NCI-H187 (cell line): ENCODE data around the gene SIGLECL1.

Source experiments
- DNase-seq, 2 experiments: peaks; one replicate each; lab custom pipeline; 2025; lab: John Stamatoyannopoulos, UW

SIGLECL1 gene

DNA sequence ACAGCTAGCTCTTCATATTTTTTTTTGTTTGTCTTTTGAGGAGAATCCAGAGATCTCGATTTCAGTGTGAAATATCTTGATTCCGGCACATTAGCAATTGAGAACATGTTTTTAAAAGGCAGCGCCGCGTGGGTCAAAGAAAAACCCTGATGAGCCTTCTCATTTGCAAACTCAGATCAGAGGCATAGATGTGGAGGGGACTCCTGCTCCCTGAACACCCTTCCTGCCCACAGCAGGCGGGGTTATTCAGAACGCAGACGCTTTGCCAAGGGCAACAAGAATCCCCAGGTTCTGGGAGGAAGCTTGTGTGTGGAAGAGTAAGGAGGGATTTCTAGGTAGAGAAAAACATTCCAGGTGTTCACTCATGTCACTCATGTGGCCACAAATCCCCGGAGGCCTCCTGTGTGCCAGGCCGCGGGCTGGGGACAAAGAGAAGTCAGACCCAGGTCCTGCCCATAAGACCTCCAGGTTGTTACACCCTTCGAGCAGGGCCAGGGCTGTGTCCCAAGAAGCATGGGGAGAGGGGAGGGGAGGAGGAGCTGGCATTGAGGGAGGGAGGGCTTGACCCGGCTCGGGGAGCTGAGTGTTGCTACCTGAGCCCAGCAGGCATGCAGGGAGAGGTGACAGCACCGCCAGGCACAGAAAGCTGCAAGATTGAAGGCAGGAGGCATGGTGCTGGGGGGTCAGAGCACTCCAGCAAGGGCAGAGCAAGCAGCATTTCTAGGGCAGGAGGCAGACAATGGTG lies 44.7 kb downstream of the SIGLECL1 start:
- DNase-seq: no peak

DNA sequence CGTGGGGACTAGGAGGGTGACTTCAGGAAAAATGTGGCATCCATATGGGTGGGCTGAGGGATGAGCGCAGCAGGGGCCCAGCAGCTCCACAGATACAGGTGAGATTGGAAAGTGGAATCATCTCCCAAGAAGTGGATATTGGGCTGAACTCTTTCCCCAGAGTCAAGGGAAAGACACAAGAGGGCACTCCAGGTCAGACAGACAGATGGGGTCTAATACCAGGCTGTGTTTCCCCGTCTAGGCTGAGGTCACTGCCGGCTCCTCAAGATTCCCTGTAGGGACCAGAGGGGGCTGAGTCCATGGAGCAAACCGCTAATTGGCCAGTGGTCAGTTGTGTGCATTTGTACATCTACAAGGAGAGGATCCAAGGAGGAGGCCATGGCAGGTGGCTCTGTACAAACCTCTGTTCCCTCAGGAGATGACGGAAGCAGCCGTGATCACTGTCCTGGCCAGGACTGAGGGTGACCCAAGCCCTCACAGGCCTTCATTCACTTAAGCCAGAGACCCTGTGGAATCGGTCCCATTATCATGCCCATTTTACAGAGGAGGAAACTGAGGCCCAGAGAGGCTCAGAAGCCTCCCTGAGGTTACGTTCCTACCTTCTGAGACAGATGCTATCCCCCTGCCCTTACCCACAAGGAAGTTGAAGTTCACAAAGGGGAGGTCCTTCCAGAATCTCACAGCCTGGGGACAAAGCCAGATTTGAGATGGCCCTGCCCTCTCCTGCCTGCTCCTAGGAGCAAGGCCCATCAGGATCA lies 45.6 kb downstream of the SIGLECL1 start:
- no peak for DNase-seq

DNA sequence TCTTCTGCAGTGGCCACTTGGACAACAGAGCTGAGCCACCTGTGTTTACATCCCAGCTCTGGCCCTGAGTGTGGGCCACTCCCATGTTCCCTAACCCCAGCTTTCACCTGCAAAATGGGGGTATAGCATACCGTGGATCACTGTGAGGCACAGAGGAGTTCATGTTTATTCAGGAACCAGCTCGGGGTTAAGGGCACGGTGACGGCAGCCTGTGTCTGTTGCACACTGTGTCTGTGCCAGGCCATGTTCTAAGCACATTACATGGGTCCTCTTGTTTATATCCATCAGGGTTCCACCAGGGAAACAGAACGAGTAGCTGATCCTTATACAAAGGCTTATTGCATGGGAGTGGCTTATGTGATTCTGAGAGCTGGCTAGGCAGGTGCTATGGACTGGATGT lies 46.5 kb downstream of the SIGLECL1 start:
- DNase-seq: no peak

DNA sequence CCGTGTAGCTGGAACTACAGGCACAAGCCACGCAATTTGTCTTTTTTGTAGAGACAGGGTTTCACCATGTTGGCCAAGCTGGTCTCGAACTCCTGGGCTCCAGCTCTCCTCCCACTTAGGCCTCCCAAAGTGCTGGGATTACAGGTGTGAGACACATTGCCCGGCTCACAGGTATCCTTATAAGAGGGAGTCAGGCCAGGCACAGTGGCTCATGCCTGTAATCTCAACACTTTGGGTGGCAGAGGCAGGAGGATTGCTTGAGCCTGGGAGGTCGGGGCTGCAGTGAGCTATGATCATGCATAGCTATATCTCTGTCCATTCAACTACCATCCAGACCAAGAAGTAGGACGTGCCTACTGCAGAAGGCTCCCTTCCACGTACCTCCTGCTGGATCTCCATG lies 50.4 kb downstream of the SIGLECL1 start:
- DNase-seq: no peak

DNA sequence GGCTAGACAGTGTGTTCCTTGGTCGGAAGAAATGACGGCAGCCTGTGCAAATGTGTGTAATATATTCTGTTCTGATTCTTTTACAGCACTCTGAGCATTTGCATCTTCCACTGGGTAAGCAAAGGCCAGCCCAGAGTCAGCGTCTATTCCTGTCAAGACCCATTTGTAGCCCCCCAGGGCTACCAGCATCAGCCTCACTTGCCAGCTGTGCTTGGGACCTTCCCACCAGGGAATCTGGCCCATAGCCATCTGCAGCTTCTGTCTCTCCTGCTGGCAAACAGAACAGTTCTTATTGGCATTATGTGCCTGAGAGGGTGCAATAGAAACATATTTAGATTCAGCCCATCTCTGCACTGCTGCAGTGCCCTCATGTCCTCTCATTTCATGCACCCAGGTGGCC lies 54.6 kb downstream of the SIGLECL1 start:
- DNase-seq: no peak

DNA sequence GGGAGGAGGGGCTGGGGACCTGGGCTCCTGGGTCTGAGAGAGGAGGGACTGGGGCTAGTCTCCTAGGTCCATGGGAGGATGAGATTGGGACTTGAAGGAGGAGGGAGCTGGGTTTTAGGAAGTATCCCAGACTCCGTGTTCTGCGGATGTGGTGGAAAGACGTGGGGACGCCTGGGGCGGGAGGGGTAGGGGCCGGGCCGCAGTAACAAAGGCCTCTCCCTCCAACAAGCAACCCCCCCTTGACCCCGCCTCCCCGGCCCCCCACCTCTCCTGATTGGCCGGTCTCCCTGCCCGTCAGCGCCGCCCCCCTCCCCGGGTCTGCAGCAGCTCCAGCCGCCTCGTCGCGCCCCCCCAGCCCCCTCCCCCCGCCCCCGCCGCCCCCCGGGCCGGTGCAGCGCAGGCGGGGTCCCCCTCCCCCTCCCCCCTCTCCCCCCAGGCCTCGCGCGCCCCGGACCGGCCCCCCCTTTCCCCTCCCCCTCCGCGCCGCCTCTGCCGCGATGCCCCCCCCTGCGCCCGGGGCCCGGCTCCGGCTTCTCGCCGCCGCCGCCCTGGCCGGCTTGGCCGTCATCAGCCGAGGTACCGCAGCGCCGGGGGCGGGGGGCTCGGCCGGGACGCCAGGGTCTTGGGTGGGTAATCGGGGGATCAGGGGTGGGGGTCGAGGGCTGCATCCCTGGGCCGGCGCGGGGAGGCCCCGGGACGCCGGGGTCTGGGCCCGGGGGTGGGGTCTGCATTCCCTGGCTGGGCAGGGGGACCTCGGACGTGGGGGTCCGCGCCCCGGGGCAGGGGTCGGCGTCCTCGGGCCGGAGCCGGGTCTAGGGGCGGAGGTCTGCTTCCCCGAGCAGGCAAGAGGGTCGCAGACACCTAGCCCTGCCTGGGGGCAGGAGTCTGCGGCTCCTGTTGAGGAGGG lies 60.7 kb downstream of the SIGLECL1 start, which contains the start of gene IGLON5:
IGLON5 (plus strand) TSS at position 294 of the 907 bp plus-strand sequence; CDS start at position 498, 204 bp downstream.
- DNase-seq: no peak

DNA sequence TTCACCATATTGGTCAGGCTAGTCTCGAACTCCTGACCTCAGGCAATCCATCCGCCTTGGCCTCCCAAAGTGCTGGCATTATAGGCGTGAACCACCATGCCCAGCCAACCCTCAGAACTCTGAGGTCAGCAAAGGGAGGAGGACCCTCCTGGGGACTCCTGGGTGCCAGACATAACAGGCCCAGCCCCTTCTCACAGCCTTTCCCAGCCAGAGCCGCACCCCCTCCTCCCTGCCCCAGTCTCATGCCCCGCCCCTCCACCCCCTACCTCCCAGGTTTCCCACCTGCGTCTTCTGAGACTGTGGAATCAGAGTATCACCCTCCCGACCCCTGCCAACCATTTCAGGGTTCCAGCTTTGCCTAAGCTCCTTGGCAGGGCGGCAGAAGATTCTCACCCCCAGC lies 65.8 kb downstream of the SIGLECL1 start:
- no peak for DNase-seq

DNA sequence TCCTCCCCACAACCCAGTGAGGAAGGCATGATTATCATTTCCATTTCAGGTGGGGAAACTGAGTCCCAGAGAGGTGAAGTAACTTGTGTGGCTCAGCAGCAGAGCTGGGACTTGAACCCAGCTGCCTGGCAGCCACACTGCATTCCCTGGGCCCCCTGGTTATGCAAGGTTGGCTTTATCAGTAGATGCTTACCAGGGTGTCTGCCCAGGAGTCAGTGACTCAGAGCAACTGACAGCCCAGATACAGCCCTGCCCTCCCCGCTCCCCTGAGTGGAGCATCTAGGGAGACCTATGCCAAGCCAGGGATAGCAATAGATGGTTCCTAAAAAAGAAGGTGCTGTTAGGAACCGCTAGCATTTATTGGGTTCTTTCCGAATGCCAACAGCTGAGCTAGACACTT lies 66.5 kb downstream of the SIGLECL1 start:
- no peak for DNase-seq

DNA sequence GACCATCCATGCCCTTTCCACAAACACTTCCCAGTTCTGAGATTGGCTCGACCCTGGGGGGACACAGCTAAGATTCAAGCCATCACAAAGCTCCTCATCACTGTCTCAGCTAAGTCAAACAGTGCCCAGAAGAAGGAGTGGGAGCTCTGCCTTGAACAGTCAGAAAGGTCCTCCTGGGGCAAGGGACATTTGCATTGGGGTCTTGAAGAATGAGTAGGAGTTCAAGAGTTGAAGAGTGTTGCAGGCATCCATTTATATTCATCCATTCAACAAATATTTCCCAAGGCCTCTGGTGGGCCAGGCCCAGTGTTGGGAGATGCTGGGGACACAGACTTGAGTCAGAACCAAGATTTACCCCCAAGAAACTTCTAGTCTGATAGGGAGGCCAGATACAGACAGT lies 67.1 kb downstream of the SIGLECL1 start:
- no peak for DNase-seq
